HepG2 (cell line): ENCODE data around the gene ANAPC2. TPM values are rescaled to one million over a fixed set of nuclear protein-coding genes. Genes with fewer than 3 reads are reported as not detected.

Experiments
- BORCS8-MEF2B ChIP-seq: sonication (generic); formaldehyde crosslinking; IDR thresholded peaks from 2 replicates; pipeline ENCODE4 v1.8.0; 2022; ENCODE audit warnings: mild to moderate bottlenecking, missing genetic modification reagents
- CENPT ChIP-seq: sonication (generic); formaldehyde crosslinking; IDR thresholded peaks from 2 replicates; pipeline ENCODE4 v1.8.0; 2022; ENCODE audit warnings: low read depth, mild to moderate bottlenecking, moderate library complexity, missing genetic modification reagents
- CSRNP1 ChIP-seq: sonication (generic); formaldehyde crosslinking; IDR thresholded peaks from 2 replicates; pipeline ENCODE4 v1.8.1; 2023; ENCODE audit warnings: mild to moderate bottlenecking, missing genetic modification reagents
- HES4 ChIP-seq: sonication (generic); formaldehyde crosslinking; IDR thresholded peaks from 2 replicates; pipeline ENCODE4 v1.9.0; 2021; ENCODE audit warnings: mild to moderate bottlenecking, missing genetic modification reagents, borderline replicate concordance
- NFIC ChIP-seq: IDR thresholded peaks from 2 replicates; pipeline ENCODE4 v1.6.1; 2012; ENCODE audit warnings: mild to moderate bottlenecking, low read length, inconsistent platforms
- NR2F2 ChIP-seq: IDR thresholded peaks from 2 replicates; pipeline ENCODE4 v1.6.1; 2012; ENCODE audit warnings: low read depth, inconsistent platforms, borderline replicate concordance
- RXRA ChIP-seq: sonication (generic); formaldehyde crosslinking; IDR thresholded peaks from 2 replicates; pipeline ENCODE4 v1.5.1; 2020; ENCODE audit warnings: missing genetic modification reagents
- SIN3A ChIP-seq: IDR thresholded peaks from 2 replicates; pipeline ENCODE4 v1.6.1; 2011; ENCODE audit warnings: low read depth, mild to moderate bottlenecking, control low read depth, low read length, borderline replicate concordance
- TERF1 ChIP-seq: sonication (generic); formaldehyde crosslinking; IDR thresholded peaks from 2 replicates; pipeline ENCODE4 v1.8.0; 2022; ENCODE audit warnings: mild to moderate bottlenecking, missing genetic modification reagents, moderate library complexity
- TFE3 ChIP-seq: IDR thresholded peaks from 2 replicates; pipeline ENCODE4 v1.6.1; 2016
- ZBTB25 ChIP-seq: IDR thresholded peaks from 2 replicates; pipeline ENCODE4 v1.6.1; 2018; ENCODE audit warnings: missing genetic modification reagents
- ZNF160 ChIP-seq: sonication (generic); formaldehyde crosslinking; IDR thresholded peaks from 2 replicates; pipeline ENCODE4 v1.8.0; 2022; ENCODE audit warnings: mild to moderate bottlenecking, inconsistent platforms, missing genetic modification reagents
- ZNF263 ChIP-seq: sonication (generic); formaldehyde crosslinking; IDR thresholded peaks from 2 replicates; pipeline ENCODE4 v1.4.0; 2020; ENCODE audit warnings: missing genetic modification reagents
- ZNF446 ChIP-seq: sonication (generic); formaldehyde crosslinking; IDR thresholded peaks from 2 replicates; pipeline ENCODE4 v1.5.0; 2020; ENCODE audit warnings: mild to moderate bottlenecking, missing genetic modification reagents
- ZNF557 ChIP-seq: sonication (generic); formaldehyde crosslinking; IDR thresholded peaks from 2 replicates; pipeline ENCODE4 v1.4.0; 2020; ENCODE audit warnings: missing genetic modification reagents
- ZNF703 ChIP-seq: sonication (generic); formaldehyde crosslinking; IDR thresholded peaks from 2 replicates; pipeline ENCODE4 v1.5.1; 2020; ENCODE audit warnings: missing genetic modification reagents, mild to moderate bottlenecking, moderate library complexity, borderline replicate concordance
- ZNF777 ChIP-seq: sonication (generic); formaldehyde crosslinking; IDR thresholded peaks from 2 replicates; pipeline ENCODE4 v1.4.0; 2020; ENCODE audit warnings: missing genetic modification reagents
- ZSCAN9 ChIP-seq: IDR thresholded peaks from 2 replicates; pipeline ENCODE4 v1.6.1; 2016; ENCODE audit warnings: borderline replicate concordance
- polyA plus RNA-seq, 8 experiments: library from polyadenylated mRNA; depleted of rRNA in 3 of 8; stranded (reverse) in 7 of 8; unstranded in 1 of 8; fragments of >200 nt; fragmentation: Illumina TruSeq in 4 of 8; extraction: Trizol in 4 of 8; gene quantifications; 2 replicates each; pipeline versions ENCODE4 v1.2.1 to v1.2.3, GENCODE V29; 2011 to 2016; ENCODE audit warnings: low read depth in 4 of 8, missing spikeins in 1 of 8, mixed read lengths in 1 of 8; ENCODE audit not compliant: insufficient read depth in 1 of 8
- total RNA-seq, 5 experiments: library from RNA; depleted of rRNA; stranded (reverse); fragments of >200 nt; fragmentation: Illumina TruSeq; extraction: Trizol; gene quantifications; 2 replicates each; pipeline ENCODE4 v1.2.3, GENCODE V29; 2016; ENCODE audit warnings: low read depth in 1 of 5
- TF ChIP-seq, protein P1 (sequence below): sonication (generic); formaldehyde crosslinking; IDR thresholded peaks from 2 replicates; pipeline ENCODE4 v1.5.0; 2020; ENCODE audit warnings: mild to moderate bottlenecking, missing genetic modification reagents, moderate library complexity
- TF ChIP-seq, protein P2 (sequence below): sonication (generic); formaldehyde crosslinking; IDR thresholded peaks from 2 replicates; pipeline ENCODE4 v1.5.0; 2020; ENCODE audit warnings: missing genetic modification reagents

Gene ANAPC2
- total and polyA plus RNA-seq, 2 of the 13 experiments (the other 11 are each of a cell fraction or from before 2014, with no cell fraction given): 12.3 to 15.4 TPM

DNA sequence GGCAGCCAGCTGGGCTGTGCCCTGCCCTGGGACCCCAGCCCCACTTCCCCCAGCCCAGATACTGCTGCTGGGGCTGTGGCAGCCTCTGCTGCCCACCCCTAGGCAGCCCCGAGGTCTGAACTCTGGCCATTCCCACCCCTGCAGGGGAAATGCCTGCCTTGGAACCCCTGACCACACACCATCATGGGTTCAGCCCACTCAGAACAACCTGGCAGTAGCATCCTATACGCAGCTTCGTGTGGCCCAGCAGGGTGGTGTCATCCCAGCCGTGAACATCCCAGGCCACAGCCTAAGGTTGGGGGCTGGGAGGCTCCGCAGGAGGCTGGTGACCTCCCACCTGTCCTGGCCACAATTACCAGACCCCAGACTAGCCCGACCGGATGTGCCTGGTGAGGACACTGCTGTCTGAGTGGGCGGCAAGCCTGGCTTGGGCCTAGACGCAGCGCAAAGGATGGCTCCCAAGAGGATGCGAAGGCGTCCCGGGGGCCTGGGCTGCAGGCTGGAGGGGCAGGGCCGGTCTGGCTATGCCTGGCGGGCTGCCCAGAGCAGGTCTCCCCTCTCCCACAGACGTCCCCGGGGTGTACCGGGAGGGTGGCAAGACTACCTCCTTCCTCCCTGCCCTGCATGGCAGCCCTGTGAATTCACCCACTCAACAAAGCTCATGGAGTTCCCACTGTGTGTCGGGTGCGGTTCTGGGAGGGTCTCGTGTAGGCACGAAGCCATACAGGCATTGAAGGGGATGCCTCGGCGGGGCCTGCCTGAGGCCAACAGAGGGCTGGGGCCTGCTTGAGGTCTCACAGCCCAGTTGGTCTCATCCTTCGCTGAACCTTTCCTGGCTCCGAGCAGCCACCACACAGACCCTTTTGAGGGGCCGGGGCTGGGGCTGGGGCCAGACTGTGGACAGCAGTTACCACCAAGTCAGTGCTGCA is 40.9 kb upstream of the ANAPC2 start (continued):
- no peak for TF ChIP-seq ZBTB25 (CRISPR knock-in tag)
- TF ChIP-seq BORCS8-MEF2B: no peak
- 0 out of 2 replicates have a peak, but pooled peaks have one; percentile 24 for TF ChIP-seq ZNF263 (CRISPR knock-in tag)
- TF ChIP-seq ZNF777: peak; percentile 48; the same call in 1 of the 2 replicates
- TF ChIP-seq TFE3 (CRISPR knock-in tag): 0 out of 2 replicates have a peak, but pooled peaks have one; percentile 8
- TF ChIP-seq ZNF703 (CRISPR knock-in tag): no peak
- TF ChIP-seq, protein P1, sequence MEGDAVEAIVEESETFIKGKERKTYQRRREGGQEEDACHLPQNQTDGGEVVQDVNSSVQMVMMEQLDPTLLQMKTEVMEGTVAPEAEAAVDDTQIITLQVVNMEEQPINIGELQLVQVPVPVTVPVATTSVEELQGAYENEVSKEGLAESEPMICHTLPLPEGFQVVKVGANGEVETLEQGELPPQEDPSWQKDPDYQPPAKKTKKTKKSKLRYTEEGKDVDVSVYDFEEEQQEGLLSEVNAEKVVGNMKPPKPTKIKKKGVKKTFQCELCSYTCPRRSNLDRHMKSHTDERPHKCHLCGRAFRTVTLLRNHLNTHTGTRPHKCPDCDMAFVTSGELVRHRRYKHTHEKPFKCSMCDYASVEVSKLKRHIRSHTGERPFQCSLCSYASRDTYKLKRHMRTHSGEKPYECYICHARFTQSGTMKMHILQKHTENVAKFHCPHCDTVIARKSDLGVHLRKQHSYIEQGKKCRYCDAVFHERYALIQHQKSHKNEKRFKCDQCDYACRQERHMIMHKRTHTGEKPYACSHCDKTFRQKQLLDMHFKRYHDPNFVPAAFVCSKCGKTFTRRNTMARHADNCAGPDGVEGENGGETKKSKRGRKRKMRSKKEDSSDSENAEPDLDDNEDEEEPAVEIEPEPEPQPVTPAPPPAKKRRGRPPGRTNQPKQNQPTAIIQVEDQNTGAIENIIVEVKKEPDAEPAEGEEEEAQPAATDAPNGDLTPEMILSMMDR (CRISPR knock-in tag): 0 out of 2 replicates have a peak, but pooled peaks have one; percentile 10
- TF ChIP-seq TERF1 (CRISPR knock-in tag): no peak
- TF ChIP-seq, protein P2, sequence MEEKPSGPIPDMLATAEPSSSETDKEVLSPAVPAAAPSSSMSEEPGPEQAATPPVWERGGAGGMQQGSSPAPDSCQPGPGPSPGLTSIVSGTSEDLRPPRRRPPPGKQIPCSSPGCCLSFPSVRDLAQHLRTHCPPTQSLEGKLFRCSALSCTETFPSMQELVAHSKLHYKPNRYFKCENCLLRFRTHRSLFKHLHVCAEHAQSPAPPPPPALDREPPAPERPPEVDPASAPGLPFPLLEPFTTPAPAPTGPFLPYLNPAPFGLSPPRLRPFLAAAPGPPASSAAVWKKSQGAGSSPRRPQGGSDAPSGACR: no peak
- peak; percentile 47; the same call in 1 of the 2 replicates for TF ChIP-seq CSRNP1 (CRISPR knock-in tag)
- no peak for TF ChIP-seq NFIC
- TF ChIP-seq ZNF557 (CRISPR knock-in tag): 0 out of 2 replicates have a peak, but pooled peaks have one; percentile 53
- TF ChIP-seq NR2F2: no peak
- no peak for TF ChIP-seq CENPT (CRISPR knock-in tag)
- TF ChIP-seq HES4: no peak; the same call in 1 of the 2 replicates
- TF ChIP-seq ZSCAN9 (CRISPR knock-in tag): no peak
- TF ChIP-seq SIN3A: peak; percentile 36; the same call in 1 of the 2 replicates
- TF ChIP-seq ZNF446 (CRISPR knock-in tag): peak; percentile 50; the same call in 1 of the 2 replicates
- TF ChIP-seq RXRA (CRISPR knock-in tag): no peak
- TF ChIP-seq ZNF160 (CRISPR knock-in tag): no peak
